ENCODE results near the gene ACAD10.

The ACAD10 gene

DNA sequence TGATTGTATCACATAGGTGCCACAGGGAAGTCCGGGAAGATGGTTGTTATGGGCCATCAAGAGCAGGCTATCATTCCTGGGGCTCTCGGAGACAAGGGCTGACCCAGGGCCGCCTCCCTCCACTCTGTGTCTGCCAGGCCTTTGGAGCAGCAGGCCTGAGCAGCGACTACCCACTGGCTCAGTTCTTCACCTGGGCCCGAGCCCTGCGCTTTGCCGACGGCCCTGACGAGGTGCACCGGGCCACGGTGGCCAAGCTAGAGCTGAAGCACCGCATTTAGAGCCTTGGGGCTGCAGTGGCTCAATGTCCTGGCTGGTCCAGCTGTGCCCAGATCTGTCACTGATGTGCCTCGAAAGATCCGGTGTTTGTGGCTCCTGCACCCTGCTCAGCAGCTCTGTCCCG, 70.3 kb downstream of the ACAD10 start:
- no peak for DNase-seq
- Histone ChIP-seq H3K27me3 (replicated peaks; ENCODE audit: insufficient read depth, low read length) (no peaks in the 10 kb centered on the region), H3K9me3 (replicated peaks; ENCODE audit: insufficient read depth, low read length) (no peaks in the 10 kb centered on the region), H3K4me3 (ENCODE audit: low read length) (no peak overlapping the region), H3K27ac (ENCODE audit: low read length) (no peak overlapping the region), H3K79me2 (ENCODE audit: low read length) (no peaks in the 10 kb centered on the region), H4K20me1 (ENCODE audit: insufficient read depth, low read length) (no peaks in the 10 kb centered on the region), H3K36me3 (replicated peaks; ENCODE audit: insufficient read depth, low read length) (no peaks in the 10 kb centered on the region), H3F3A (ENCODE audit: insufficient read depth, low read length) (no peaks in the 10 kb centered on the region), H3K9me2 (replicated peaks; ENCODE audit: insufficient read depth, low read length) (no peaks in the 10 kb centered on the region), H3K4me2 (ENCODE audit: low read depth, low read length) (no peak overlapping the region), H3K9ac (ENCODE audit: low read length) (no peak overlapping the region), H3K4me1 (ENCODE audit: low read length) (no peaks in the 10 kb centered on the region), H2AFZ (ENCODE audit: low read length) (no peak overlapping the region)
- no peak for TF ChIP-seq EZH2 (optimal IDR thresholded peaks at IDR 0.05; ENCODE audit: low read depth, low read length)
- TF ChIP-seq, protein P1, sequence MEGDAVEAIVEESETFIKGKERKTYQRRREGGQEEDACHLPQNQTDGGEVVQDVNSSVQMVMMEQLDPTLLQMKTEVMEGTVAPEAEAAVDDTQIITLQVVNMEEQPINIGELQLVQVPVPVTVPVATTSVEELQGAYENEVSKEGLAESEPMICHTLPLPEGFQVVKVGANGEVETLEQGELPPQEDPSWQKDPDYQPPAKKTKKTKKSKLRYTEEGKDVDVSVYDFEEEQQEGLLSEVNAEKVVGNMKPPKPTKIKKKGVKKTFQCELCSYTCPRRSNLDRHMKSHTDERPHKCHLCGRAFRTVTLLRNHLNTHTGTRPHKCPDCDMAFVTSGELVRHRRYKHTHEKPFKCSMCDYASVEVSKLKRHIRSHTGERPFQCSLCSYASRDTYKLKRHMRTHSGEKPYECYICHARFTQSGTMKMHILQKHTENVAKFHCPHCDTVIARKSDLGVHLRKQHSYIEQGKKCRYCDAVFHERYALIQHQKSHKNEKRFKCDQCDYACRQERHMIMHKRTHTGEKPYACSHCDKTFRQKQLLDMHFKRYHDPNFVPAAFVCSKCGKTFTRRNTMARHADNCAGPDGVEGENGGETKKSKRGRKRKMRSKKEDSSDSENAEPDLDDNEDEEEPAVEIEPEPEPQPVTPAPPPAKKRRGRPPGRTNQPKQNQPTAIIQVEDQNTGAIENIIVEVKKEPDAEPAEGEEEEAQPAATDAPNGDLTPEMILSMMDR (IDR thresholded peaks at IDR 0.05; ENCODE audit: low read length), result no peak

DNA sequence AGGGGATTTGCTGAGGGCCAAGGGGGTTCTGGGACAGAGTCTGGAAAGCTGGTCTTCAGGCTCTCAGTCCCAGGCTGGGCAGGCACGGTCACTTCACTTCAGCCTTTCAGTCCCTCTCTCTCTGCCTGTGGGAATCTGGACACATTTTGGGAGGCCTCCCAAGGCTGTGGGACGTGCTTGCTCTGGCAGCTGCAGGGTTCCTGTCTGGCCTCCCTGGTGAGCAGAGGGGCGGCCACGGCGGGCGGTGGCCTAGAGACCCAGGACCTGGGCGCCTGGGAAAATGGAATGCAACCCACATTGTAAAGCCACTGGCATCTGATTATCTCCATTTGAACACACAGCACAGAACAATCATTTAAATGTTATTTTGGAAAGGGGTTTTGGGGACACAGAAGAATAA, 70.8 kb downstream of the ACAD10 start:
- Histone ChIP-seq H3F3A (ENCODE audit: insufficient read depth, low read length) (no peaks in the 10 kb centered on the region), H3K79me2 (ENCODE audit: low read length) (no peaks in the 10 kb centered on the region), H3K4me1 (ENCODE audit: low read length) (no peaks in the 10 kb centered on the region), H3K27ac (ENCODE audit: low read length) (no peak overlapping the region), H3K4me3 (ENCODE audit: low read length) (no peak overlapping the region), H3K27me3 (replicated peaks; ENCODE audit: insufficient read depth, low read length) (no peaks in the 10 kb centered on the region), H3K9me3 (replicated peaks; ENCODE audit: insufficient read depth, low read length) (no peaks in the 10 kb centered on the region), H4K20me1 (ENCODE audit: insufficient read depth, low read length) (no peaks in the 10 kb centered on the region), H3K36me3 (replicated peaks; ENCODE audit: insufficient read depth, low read length) (no peaks in the 10 kb centered on the region), H3K9ac (ENCODE audit: low read length) (no peak overlapping the region), H3K9me2 (replicated peaks; ENCODE audit: insufficient read depth, low read length) (no peaks in the 10 kb centered on the region), H3K4me2 (ENCODE audit: low read depth, low read length) (no peak overlapping the region), H2AFZ (ENCODE audit: low read length) (no peak overlapping the region)
- TF ChIP-seq EZH2phosphoT487 (IDR thresholded peaks at IDR 0.05; ENCODE audit: low read length), result no peak
- TF ChIP-seq EZH2 (optimal IDR thresholded peaks at IDR 0.05; ENCODE audit: low read depth, low read length), result no peak
- TF ChIP-seq, protein P1 (IDR thresholded peaks at IDR 0.05; ENCODE audit: low read length), result no peak
- DNase-seq, result no peak

DNA sequence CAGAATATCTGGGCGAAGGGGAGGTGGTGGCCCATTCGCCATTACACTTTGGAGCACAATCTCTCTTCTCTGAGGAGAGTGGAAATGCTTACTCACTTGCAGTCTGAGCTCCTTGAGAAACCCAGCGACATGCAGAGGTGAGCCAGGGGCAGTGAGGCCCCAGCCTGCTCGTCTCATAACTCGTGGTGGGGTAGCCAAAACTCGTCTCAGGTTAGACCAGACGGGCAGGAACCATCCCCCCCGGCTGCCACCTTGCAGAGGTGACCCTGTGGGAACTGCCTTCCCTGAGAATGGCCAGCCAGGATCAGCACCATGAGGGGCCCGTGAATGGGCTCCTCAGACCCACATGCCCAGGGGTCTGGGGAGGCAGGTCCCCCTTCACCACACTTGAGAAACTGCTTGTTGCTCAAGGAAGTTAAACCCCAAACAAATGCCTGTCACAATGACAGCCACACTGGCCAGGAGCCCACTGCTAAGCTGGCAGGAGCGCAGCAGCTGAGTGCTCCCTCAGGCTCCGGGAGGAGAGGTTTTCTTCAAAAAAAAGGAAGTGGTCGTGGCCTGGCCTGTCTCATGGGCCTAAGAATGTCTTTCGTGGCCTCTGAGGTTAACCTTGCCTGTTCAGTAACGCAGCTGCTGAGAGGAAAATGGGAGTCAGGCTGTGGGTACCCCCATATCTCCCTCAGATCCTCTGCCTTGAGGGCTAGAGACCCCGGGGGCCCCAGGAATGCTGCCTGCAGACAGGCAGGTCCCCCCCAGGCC, 71.7 kb downstream of the ACAD10 start:
- H2AFZ ChIP-seq (ENCODE audit: low read length), result no peak overlapping the region
- TF ChIP-seq EZH2 (optimal IDR thresholded peaks at IDR 0.05; ENCODE audit: low read depth, low read length), result no peak
- TF ChIP-seq, protein P1 (IDR thresholded peaks at IDR 0.05; ENCODE audit: low read length), result no peak
- TF ChIP-seq EZH2phosphoT487 (IDR thresholded peaks at IDR 0.05; ENCODE audit: low read length), result no peak
- H3F3A ChIP-seq (ENCODE audit: insufficient read depth, low read length), result no peaks in the 10 kb centered on the region
- no peaks in the 10 kb centered on the region for H3K9me2 ChIP-seq (replicated peaks; ENCODE audit: insufficient read depth, low read length)
- no peak for DNase-seq
- no peaks in the 10 kb centered on the region for H4K20me1 ChIP-seq (ENCODE audit: insufficient read depth, low read length)
- no peaks in the 10 kb centered on the region for H3K27me3 ChIP-seq (replicated peaks; ENCODE audit: insufficient read depth, low read length)
- H3K27ac ChIP-seq (ENCODE audit: low read length), result no peak overlapping the region
- H3K4me3 ChIP-seq (ENCODE audit: low read length), result no peak overlapping the region
- H3K79me2 ChIP-seq (ENCODE audit: low read length), result no peaks in the 10 kb centered on the region
- no peaks in the 10 kb centered on the region for H3K36me3 ChIP-seq (replicated peaks; ENCODE audit: insufficient read depth, low read length)
- H3K9me3 ChIP-seq (replicated peaks; ENCODE audit: insufficient read depth, low read length), result no peaks in the 10 kb centered on the region
- no peak overlapping the region for H3K9ac ChIP-seq (ENCODE audit: low read length)
- no peak overlapping the region for H3K4me2 ChIP-seq (ENCODE audit: low read depth, low read length)
- no peaks in the 10 kb centered on the region for H3K4me1 ChIP-seq (ENCODE audit: low read length)

Data from MM.1S (cell line).